Measurements from ENCODE around the gene PPP2CA. TPM values are rescaled to one million over a fixed set of nuclear protein-coding genes. Genes with fewer than 3 reads are reported as not detected.

The PPP2CA gene
- total and polyA plus RNA-seq, 2 of the 4 experiments (the other 2 are of a cell fraction): 70.6 to 73.6 TPM

GRCh38 chr5:134268019-134268601 lies 42.2 kb upstream of the PPP2CA start:
- Histone ChIP-seq H4K20me1 (ENCODE audit: insufficient read depth, low read length) (no peaks in the 10 kb centered on the region), H3K14ac (replicated peaks; ENCODE audit: low read depth, low read length) (no peak overlapping the region), H2BK120ac (ENCODE audit: low read depth, low read length) (no peak overlapping the region), H3K4me3 (ENCODE audit: insufficient read depth, low read depth, low read length) (no peak overlapping the region), H3K56ac (ENCODE audit: extremely low read depth, insufficient read depth, low read length) (no peak overlapping the region), H2BK20ac (ENCODE audit: low read depth, low read length) (no peak overlapping the region), H3K4ac (ENCODE audit: low read depth, low read length) (no peak overlapping the region), H4K5ac (ENCODE audit: low read depth, low read length) (no peak overlapping the region), H3K9me3 (ENCODE audit: control insufficient read depth, insufficient read depth, low read length) (peaks cover 2% of the 10 kb centered on the region; the same call in 1 of the 2 replicates), H3K23ac (ENCODE audit: low read depth, low read length) (0 out of 2 replicates have a peak overlapping the region, but pooled peaks have one; percentile 66), H3K79me1 (ENCODE audit: low read depth in 1 of 2, low read length in 2 of 2) (no peaks in the 10 kb centered on the region), H3K27ac (ENCODE audit: insufficient read depth, low read length) (no peak overlapping the region), H3K27me3 (ENCODE audit: control insufficient read depth, insufficient read depth, low read length) (no peaks in the 10 kb centered on the region), H3K36me3 (ENCODE audit: control insufficient read depth, insufficient read depth, low read length) (no peaks in the 10 kb centered on the region), H2AK9ac (replicated peaks; ENCODE audit: low read depth, low read length, poor library complexity) (no peak overlapping the region), H3K4me2 (ENCODE audit: low read depth, low read length) (no peak overlapping the region), H4K8ac (ENCODE audit: low read depth in 2 of 2, low read length in 2 of 2) (no peak overlapping the region), H2BK15ac (ENCODE audit: low read depth, low read length) (no peak overlapping the region), H2AFZ (replicated peaks; ENCODE audit: low read length, poor library complexity) (no peak overlapping the region), H3K9me1 (ENCODE audit: insufficient read depth, low read length) (no peaks in the 10 kb centered on the region), H2BK5ac (ENCODE audit: low read depth, low read length, poor library complexity, severe bottlenecking) (no peak overlapping the region), H3K18ac (ENCODE audit: low read depth, low read length) (no peak overlapping the region), H4K91ac (ENCODE audit: insufficient read depth, low read depth, low read length) (no peak overlapping the region), H3K4me1 (ENCODE audit: control insufficient read depth, insufficient read depth, low read length) (no peaks in the 10 kb centered on the region), H2AK5ac (ENCODE audit: low read depth, low read length) (no peak overlapping the region), H3K9ac (ENCODE audit: low read depth, low read length) (no peak overlapping the region)
- no peak for ATAC-seq (ENCODE audit: low read depth)
- ChIA-PET CTCF (interaction anchor here (0.6 kb wide), 1 partner anchor 15 kb away, joined by 3 read pairs; no protein-coding TSS in a partner anchor), POLR2A (ENCODE audit: unreplicated experiment) (no interaction called here)
- no TSS peak for BruUV-seq (replicated peaks)
- TF ChIP-seq RFX5 (IDR thresholded peaks at IDR 0.05; ENCODE audit: low read depth, low read length) (no peak), RAD21 (IDR thresholded peaks at IDR 0.05; ENCODE audit: low read length) (no peak), MAFK (IDR thresholded peaks at IDR 0.05; ENCODE audit: low read depth, low read length) (no peak), NFE2L2 (IDR thresholded peaks at IDR 0.05; ENCODE audit: low read depth, low read length) (no peak), POLR2A (IDR thresholded peaks at IDR 0.05; ENCODE audit: low read depth, low read length) (no peak), SMC3 (IDR thresholded peaks at IDR 0.05; ENCODE audit: low read depth, low read length) (no peak), ELK1 (IDR thresholded peaks at IDR 0.05; ENCODE audit: borderline replicate concordance, low read depth, low read length) (no peak), USF2 (IDR thresholded peaks at IDR 0.05; ENCODE audit: low read depth, low read length) (no peak)
- in situ Hi-C loops (cut with MboI; ENCODE audit: low sequenced_read_pairs): no loop called here
- 86% methylated on average over 2 of the region's 3 CpGs; no CpG with 5 or more reads in 1 of the 2 experiments for whole genome bisulfite sequencing, 2 experiments (ENCODE audit: extremely low coverage in 2 of 2, insufficient read length in 1 of 2)
- intact Hi-C loops (cut with micrococcal nuclease): loop anchor here (5.0 kb wide), 1 partner anchor 56 kb away; no protein-coding TSS in a partner anchor
- dilution Hi-C loops (cut with HindIII; ENCODE audit: low sequenced_read_pairs, unreplicated experiment): no loop called here
- no peak for DNase-seq

Measured in IMR-90 (cell line).